GM12872 (cell line): ENCODE measurements around the gene MYL6B.

ENCODE experiments used
- CTCF ChIP-seq: IDR thresholded peaks from 3 replicates; pipeline ENCODE4 v1.5.1; 2011; ENCODE audit warnings: low read depth, mild to moderate bottlenecking, low read length, moderate library complexity; ENCODE audit not compliant: insufficient read depth

MYL6B gene

GRCh38 chr12:56178347-56178746 lies 26.0 kb downstream of the MYL6B start:
- no peak for TF ChIP-seq CTCF

GRCh38 chr12:56186957-56187356 lies 34.6 kb downstream of the MYL6B start:
- no peak for TF ChIP-seq CTCF

- TF ChIP-seq CTCF: no peak
Measured at GRCh38 chr12:56188131-56188777, 35.9 kb downstream of the MYL6B start.

GRCh38 chr12:56188778-56189098 lies 36.4 kb downstream of the MYL6B start:
- TF ChIP-seq CTCF: no peak

GRCh38 chr12:56189099-56189917 lies 36.9 kb downstream of the MYL6B start, which contains the start of gene SMARCC2:
TSS of gene SMARCC2 (minus strand) at chr12:56189483. CDS start at chr12:56189461, 22 bp downstream.
- peak; percentile 81 for TF ChIP-seq CTCF

- no peak for TF ChIP-seq CTCF
Measured at GRCh38 chr12:56189918-56190694, 37.7 kb downstream of the MYL6B start.

GRCh38 chr12:56190695-56191155 lies 38.3 kb downstream of the MYL6B start:
- TF ChIP-seq CTCF: no peak
